ENCODE data around the gene DYNC2LI1.

Gene DYNC2LI1

DNA sequence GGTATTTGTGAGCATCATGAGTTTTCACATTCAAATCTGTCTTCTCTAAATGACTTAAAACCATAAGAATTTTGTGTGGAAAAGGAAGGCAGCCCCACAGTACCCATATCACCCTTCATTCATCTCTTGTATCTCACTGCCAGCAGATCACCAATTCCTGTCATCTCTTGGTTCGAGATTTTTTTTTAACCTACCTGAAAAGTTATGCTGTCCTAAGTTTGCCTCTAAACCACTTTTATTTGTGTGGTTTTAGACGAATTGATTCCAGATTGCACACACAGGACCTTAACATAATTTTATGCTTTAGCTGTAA lies 32.8 kb downstream of the DYNC2LI1 start:
- no peak for DNase-seq (ENCODE audit: low read depth)
- H3K4me3 ChIP-seq (ENCODE audit: control insufficient read depth, low read depth, low read length) = no peak overlapping the region
- TF ChIP-seq CTCF (IDR thresholded peaks at IDR 0.05; ENCODE audit: control insufficient read depth, insufficient read depth, low read depth, low read length, missing control alignments) = no peak

DNA sequence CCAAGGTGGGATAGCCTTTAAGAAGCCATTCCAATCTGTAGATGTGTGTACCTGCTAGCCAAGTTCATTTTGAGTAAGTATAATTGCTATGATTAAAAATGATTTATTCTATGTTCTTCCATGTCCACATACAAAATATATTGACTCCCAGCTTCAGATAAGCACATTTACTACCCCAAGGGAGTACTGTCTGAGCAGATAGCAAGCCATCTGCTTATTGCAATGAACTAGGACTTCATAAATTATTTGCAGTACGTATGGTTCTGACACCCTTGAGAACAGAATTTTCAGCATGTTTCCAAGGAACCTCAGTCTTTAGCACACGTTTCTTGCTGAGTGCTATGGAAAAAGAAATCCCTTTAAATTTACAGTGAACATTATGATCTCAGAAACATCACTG lies 36.6 kb downstream of the DYNC2LI1 start:
- no peak for TF ChIP-seq CTCF (IDR thresholded peaks at IDR 0.05; ENCODE audit: control insufficient read depth, insufficient read depth, low read depth, low read length, missing control alignments)
- DNase-seq (ENCODE audit: low read depth) = no peak
- no peak overlapping the region for H3K4me3 ChIP-seq (ENCODE audit: control insufficient read depth, low read depth, low read length)

DNA sequence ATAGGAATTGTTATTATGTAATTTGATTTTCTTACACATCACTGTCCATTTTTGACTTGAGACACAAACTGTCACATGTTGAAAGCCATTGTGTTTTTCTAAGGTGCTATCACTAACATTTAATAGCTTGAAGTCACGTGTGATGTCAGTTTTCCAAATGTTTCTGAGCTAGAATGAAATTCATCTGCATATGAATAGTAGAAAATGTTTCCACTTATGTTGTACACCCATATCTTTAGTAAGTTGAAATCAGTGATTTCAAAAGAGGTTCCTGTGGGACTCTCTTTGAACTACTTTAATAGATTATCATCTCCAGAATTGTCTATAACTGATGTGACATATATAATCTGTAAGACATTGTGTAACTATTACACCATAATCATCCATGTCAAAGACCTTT lies 37.0 kb downstream of the DYNC2LI1 start:
- TF ChIP-seq CTCF (IDR thresholded peaks at IDR 0.05; ENCODE audit: control insufficient read depth, insufficient read depth, low read depth, low read length, missing control alignments) = no peak
- H3K4me3 ChIP-seq (ENCODE audit: control insufficient read depth, low read depth, low read length) = no peak overlapping the region
- DNase-seq (ENCODE audit: low read depth) = no peak

DNA sequence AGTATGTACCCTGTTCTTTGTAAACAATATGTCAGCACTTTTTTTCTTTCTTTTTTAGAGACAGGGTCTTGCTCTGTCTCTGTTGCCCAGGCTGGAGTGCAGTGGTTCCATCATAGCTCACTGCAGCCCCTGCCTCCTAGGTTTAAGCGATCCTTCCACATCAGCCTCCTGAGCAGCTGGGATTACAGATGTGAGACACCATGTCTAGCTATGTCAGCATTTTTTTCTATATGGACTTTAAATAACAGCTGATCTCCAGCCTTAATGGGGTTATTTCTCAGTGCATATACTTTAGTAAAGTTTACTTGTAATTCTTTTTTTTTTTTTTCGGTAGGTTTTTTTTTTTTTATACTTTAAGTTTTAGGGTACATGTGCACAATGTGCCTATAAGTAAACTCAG lies 38.2 kb downstream of the DYNC2LI1 start:
- no peak overlapping the region for H3K4me3 ChIP-seq (ENCODE audit: control insufficient read depth, low read depth, low read length)
- no peak for TF ChIP-seq CTCF (IDR thresholded peaks at IDR 0.05; ENCODE audit: control insufficient read depth, insufficient read depth, low read depth, low read length, missing control alignments)
- no peak for DNase-seq (ENCODE audit: low read depth)

DNA sequence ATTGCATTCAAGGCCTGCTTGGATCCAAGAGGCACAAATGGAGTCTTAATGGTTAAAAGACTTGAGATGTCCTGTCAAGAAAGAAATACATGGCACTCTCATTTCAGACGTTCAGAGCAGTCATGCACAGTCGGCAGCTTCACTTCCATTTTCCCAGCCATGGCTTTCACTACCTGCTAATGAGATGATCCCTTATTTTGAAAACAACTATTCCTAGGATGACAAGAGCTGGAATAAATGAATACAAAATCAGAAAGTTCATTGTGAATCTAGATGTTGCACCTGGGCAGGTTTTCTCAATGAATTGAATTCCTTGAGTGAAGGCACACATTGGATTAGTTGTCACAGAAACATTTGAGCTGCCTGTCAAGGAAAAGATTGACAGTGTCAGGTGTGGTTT lies 39.1 kb downstream of the DYNC2LI1 start:
- no peak overlapping the region for H3K4me3 ChIP-seq (ENCODE audit: control insufficient read depth, low read depth, low read length)
- no peak for DNase-seq (ENCODE audit: low read depth)
- no peak for TF ChIP-seq CTCF (IDR thresholded peaks at IDR 0.05; ENCODE audit: control insufficient read depth, insufficient read depth, low read depth, low read length, missing control alignments)

DNA sequence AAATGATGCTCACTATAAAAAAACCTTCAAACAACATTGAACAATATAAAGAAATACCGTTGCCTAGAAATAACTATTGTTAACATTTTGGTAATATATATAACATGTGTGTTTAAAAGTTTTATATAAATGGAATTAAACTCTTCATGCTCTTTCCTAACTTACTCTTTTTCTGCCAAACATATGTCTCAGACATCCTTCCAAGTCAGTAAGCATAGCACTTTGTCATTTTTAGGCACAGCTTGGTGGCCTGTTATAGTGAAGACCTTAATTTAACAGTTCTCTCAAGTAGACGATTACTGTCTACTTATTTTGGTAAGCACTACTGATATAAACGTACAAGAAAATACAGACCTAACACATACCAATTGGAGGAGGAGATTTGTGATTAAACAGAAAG lies 40.9 kb downstream of the DYNC2LI1 start:
- no peak overlapping the region for H3K4me3 ChIP-seq (ENCODE audit: control insufficient read depth, low read depth, low read length)
- no peak for TF ChIP-seq CTCF (IDR thresholded peaks at IDR 0.05; ENCODE audit: control insufficient read depth, insufficient read depth, low read depth, low read length, missing control alignments)
- no peak for DNase-seq (ENCODE audit: low read depth)

DNA sequence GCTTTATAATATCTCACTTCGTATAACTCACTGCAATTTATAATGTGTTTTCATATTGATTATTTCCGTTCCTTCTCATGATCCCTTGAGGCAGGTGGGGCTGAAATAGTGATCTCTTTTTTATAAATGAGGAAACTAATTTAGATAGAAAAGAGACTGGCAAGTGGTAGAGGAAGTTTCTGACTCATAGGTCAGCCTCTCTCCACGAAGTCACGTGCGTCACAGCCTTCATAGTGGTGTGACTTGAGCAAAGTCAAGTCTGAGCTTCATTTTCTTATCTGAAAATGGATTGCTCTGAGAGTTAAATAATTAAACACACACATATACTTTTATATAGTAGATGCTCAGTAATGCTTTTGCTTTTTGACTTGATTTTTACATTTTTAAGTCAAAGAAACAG lies 44.9 kb downstream of the DYNC2LI1 start:
- no peak for TF ChIP-seq CTCF (IDR thresholded peaks at IDR 0.05; ENCODE audit: control insufficient read depth, insufficient read depth, low read depth, low read length, missing control alignments)
- no peak overlapping the region for H3K4me3 ChIP-seq (ENCODE audit: control insufficient read depth, low read depth, low read length)
- DNase-seq (ENCODE audit: low read depth) = peak; percentile 18

Measured in AG09309 (cell line).